Ovary (tissue), 3 donors: ENCODE data around the gene GNG7.
A peak's percentile ranks its signal among the peaks of the same experiment; 100 is the strongest.

Experiments
- EP300 ChIP-seq: sonication (generic); formaldehyde crosslinking; IDR thresholded peaks from one replicate; pipeline ENCODE4 v1.6.1; 2017; ENCODE audit warnings: antibody characterized with exemption
- TF ChIP-seq, protein P1 (sequence below), 3 donors: fragments of 450-650 bp in 2 of 3; fragments of 200-600 bp in 1 of 3; IDR thresholded peaks; one replicate each; pipeline versions ENCODE4 v1.5.1 to v1.8.0; 2016 to 2022; ENCODE audit warnings: antibody characterized with exemption in 3 of 3, mild to moderate bottlenecking in 1 of 3
- donor health status: DM: no; HTN: no; CAD: no.

DNA sequence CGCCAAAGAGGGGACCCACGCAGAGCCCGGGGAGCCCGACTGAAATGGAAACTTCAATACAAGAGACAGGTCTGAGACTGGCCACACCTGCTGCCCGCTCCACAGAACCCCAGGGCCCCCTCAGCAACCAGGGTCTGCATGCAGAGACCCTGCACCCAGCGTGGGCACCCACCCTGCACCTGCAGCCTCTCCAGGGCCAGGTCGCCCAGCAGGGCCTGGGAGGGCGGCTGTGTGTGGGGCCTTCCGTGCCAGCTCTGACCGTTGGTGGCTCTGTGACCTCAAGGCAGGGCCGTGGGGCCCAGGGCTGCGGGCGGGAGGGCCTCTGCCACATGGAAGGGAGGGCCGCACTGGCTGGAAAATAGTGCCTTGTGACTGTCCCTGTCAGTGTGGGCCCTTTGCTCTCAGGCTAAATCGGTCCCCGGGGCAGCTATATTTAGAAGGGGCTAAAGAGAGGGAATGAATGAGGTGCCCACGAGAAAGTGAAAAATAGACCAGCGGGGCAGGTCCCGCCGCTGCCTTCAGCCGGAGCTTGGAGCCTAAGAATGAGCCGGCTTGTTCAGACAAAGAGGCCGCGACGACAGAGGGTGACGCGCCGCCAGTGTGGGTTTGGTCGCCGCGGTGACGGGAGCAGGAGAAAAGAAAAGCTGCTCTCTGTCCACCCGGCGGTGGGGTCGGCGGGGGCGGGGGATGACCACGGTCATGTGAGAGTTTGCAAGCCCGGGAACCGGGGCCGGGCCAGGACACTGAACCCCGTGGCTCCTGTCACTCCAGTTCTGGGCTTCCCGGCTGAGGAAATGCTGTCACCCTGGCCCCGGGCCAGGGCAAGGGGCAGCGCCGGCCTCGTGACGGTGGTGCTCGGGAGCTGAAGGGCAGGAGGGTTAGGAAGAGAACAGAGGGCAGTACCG, 156.1 kb downstream of the GNG7 start:
- TF ChIP-seq, protein P1, sequence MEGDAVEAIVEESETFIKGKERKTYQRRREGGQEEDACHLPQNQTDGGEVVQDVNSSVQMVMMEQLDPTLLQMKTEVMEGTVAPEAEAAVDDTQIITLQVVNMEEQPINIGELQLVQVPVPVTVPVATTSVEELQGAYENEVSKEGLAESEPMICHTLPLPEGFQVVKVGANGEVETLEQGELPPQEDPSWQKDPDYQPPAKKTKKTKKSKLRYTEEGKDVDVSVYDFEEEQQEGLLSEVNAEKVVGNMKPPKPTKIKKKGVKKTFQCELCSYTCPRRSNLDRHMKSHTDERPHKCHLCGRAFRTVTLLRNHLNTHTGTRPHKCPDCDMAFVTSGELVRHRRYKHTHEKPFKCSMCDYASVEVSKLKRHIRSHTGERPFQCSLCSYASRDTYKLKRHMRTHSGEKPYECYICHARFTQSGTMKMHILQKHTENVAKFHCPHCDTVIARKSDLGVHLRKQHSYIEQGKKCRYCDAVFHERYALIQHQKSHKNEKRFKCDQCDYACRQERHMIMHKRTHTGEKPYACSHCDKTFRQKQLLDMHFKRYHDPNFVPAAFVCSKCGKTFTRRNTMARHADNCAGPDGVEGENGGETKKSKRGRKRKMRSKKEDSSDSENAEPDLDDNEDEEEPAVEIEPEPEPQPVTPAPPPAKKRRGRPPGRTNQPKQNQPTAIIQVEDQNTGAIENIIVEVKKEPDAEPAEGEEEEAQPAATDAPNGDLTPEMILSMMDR (IDR thresholded peaks at IDR 0.05): no peak
- TF ChIP-seq EP300: peak; percentile 20
